ENCODE measurements around the gene TCL1B.

DNA sequence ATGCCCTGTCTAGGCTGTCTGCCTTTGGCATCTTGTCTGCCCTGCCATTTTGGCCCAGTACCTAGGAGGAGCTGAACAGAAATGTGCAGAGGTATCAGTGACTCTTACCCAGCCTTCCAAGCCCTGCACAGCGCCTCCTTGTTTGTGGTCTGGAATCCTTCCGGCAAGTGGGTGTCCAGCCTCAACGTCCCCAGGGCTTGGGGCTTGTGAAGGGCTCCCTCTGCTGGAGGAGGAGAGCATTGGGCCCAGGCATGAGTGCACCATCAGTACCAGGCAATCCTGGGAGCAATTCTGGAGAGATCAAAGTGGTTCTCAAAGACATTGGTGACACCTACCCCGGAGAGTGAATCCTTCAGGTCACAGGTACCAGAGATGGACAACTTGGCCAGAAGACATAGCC lies 2.4 kb upstream of the TCL1B start:
- TF ChIP-seq, protein P1, sequence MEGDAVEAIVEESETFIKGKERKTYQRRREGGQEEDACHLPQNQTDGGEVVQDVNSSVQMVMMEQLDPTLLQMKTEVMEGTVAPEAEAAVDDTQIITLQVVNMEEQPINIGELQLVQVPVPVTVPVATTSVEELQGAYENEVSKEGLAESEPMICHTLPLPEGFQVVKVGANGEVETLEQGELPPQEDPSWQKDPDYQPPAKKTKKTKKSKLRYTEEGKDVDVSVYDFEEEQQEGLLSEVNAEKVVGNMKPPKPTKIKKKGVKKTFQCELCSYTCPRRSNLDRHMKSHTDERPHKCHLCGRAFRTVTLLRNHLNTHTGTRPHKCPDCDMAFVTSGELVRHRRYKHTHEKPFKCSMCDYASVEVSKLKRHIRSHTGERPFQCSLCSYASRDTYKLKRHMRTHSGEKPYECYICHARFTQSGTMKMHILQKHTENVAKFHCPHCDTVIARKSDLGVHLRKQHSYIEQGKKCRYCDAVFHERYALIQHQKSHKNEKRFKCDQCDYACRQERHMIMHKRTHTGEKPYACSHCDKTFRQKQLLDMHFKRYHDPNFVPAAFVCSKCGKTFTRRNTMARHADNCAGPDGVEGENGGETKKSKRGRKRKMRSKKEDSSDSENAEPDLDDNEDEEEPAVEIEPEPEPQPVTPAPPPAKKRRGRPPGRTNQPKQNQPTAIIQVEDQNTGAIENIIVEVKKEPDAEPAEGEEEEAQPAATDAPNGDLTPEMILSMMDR (tag by site-specific recombination; IDR thresholded peaks at IDR 0.05): no peak
- TF ChIP-seq, protein P2, sequence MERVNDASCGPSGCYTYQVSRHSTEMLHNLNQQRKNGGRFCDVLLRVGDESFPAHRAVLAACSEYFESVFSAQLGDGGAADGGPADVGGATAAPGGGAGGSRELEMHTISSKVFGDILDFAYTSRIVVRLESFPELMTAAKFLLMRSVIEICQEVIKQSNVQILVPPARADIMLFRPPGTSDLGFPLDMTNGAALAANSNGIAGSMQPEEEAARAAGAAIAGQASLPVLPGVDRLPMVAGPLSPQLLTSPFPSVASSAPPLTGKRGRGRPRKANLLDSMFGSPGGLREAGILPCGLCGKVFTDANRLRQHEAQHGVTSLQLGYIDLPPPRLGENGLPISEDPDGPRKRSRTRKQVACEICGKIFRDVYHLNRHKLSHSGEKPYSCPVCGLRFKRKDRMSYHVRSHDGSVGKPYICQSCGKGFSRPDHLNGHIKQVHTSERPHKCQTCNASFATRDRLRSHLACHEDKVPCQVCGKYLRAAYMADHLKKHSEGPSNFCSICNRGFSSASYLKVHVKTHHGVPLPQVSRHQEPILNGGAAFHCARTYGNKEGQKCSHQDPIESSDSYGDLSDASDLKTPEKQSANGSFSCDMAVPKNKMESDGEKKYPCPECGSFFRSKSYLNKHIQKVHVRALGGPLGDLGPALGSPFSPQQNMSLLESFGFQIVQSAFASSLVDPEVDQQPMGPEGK (tag by site-specific recombination; IDR thresholded peaks at IDR 0.05): no peak
- no peak for TF ChIP-seq ZSCAN23 (tag by site-specific recombination; IDR thresholded peaks at IDR 0.05)
- TF ChIP-seq, protein P3, sequence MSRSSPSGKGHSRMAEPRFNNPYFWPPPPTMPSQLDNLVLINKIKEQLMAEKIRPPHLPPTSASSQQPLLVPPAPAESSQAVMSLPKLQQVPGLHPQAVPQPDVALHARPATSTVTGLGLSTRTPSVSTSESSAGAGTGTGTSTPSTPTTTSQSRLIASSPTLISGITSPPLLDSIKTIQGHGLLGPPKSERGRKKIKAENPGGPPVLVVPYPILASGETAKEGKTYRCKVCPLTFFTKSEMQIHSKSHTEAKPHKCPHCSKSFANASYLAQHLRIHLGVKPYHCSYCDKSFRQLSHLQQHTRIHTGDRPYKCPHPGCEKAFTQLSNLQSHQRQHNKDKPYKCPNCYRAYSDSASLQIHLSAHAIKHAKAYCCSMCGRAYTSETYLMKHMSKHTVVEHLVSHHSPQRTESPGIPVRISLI (tag by site-specific recombination; IDR thresholded peaks at IDR 0.05): no peak
- TF ChIP-seq, protein P4, sequence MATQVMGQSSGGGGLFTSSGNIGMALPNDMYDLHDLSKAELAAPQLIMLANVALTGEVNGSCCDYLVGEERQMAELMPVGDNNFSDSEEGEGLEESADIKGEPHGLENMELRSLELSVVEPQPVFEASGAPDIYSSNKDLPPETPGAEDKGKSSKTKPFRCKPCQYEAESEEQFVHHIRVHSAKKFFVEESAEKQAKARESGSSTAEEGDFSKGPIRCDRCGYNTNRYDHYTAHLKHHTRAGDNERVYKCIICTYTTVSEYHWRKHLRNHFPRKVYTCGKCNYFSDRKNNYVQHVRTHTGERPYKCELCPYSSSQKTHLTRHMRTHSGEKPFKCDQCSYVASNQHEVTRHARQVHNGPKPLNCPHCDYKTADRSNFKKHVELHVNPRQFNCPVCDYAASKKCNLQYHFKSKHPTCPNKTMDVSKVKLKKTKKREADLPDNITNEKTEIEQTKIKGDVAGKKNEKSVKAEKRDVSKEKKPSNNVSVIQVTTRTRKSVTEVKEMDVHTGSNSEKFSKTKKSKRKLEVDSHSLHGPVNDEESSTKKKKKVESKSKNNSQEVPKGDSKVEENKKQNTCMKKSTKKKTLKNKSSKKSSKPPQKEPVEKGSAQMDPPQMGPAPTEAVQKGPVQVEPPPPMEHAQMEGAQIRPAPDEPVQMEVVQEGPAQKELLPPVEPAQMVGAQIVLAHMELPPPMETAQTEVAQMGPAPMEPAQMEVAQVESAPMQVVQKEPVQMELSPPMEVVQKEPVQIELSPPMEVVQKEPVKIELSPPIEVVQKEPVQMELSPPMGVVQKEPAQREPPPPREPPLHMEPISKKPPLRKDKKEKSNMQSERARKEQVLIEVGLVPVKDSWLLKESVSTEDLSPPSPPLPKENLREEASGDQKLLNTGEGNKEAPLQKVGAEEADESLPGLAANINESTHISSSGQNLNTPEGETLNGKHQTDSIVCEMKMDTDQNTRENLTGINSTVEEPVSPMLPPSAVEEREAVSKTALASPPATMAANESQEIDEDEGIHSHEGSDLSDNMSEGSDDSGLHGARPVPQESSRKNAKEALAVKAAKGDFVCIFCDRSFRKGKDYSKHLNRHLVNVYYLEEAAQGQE (tag by site-specific recombination; IDR thresholded peaks at IDR 0.05): no peak
- no peak for TF ChIP-seq ZBTB8A (tag by site-specific recombination; IDR thresholded peaks at IDR 0.05)
